Measurements from ENCODE around the gene HTR5A.

HTR5A gene

DNA sequence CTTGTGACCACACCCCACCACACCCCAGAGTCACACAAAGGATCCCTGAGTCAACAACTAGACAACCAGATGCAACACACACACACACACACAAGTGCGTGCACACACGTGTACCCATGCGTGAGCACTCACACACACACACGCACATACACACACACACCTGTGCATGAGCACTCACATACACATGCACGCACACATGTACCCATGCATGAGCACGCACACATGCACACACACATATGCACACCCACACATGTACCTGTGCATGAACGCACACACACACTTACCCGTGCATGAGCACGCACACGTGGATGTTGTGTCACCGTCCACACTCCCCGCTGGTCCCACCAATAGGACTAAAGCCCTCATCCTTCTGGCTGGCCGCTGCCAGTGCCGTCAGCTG is 60.4 kb downstream of the HTR5A start:
- no peaks in the 10 kb centered on the region for H3K27me3 ChIP-seq (ENCODE audit: control insufficient read depth in 2 of 2, insufficient read depth in 2 of 2, low read length in 2 of 2)
- no peaks in the 10 kb centered on the region for H3K4me1 ChIP-seq (ENCODE audit: control insufficient read depth in 2 of 2, insufficient read depth in 2 of 2, low read length in 2 of 2)
- no peak overlapping the region for H3K9ac ChIP-seq (ENCODE audit: low read depth in 1 of 2, low read length in 2 of 2)
- no peaks in the 10 kb centered on the region for H3K36me3 ChIP-seq (ENCODE audit: control insufficient read depth in 2 of 2, insufficient read depth in 2 of 2, low read length in 2 of 2)
- no peak overlapping the region for H3K4me3 ChIP-seq (ENCODE audit: low read length in 2 of 2)
- H3K9me3 ChIP-seq (ENCODE audit: control insufficient read depth in 2 of 2, low read length in 2 of 2), result no peaks in the 10 kb centered on the region
- H3K27ac ChIP-seq (ENCODE audit: low read depth in 2 of 2, low read length in 2 of 2), result no peak overlapping the region

DNA sequence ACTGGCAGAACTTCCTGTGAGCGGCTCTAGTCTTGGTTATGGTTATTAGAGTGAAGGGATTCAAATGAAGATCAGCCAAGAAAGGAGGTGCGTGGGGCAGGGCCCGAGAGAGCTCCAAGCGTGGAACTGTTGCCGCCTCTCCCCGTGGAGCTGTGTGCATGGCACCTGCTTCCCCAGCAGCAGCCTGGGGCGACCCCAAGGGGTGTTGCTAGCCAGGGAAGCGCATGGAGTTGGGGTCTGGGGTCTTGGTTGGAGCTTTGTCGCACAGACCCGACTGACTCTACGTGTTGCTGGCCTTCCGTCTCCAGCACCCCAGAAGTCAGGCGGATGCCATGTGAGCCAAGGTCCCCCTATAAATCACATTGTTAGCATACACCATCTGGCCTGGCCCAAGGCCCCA is 61.0 kb downstream of the HTR5A start:
- Histone ChIP-seq H3K4me1 (ENCODE audit: control insufficient read depth in 2 of 2, insufficient read depth in 2 of 2, low read length in 2 of 2) (no peaks in the 10 kb centered on the region), H3K36me3 (ENCODE audit: control insufficient read depth in 2 of 2, insufficient read depth in 2 of 2, low read length in 2 of 2) (no peaks in the 10 kb centered on the region), H3K27me3 (ENCODE audit: control insufficient read depth in 2 of 2, insufficient read depth in 2 of 2, low read length in 2 of 2) (no peaks in the 10 kb centered on the region), H3K4me3 (ENCODE audit: low read length in 2 of 2) (no peak overlapping the region), H3K27ac (ENCODE audit: low read depth in 2 of 2, low read length in 2 of 2) (no peak overlapping the region), H3K9me3 (ENCODE audit: control insufficient read depth in 2 of 2, low read length in 2 of 2) (no peaks in the 10 kb centered on the region), H3K9ac (ENCODE audit: low read depth in 1 of 2, low read length in 2 of 2) (no peak overlapping the region)

DNA sequence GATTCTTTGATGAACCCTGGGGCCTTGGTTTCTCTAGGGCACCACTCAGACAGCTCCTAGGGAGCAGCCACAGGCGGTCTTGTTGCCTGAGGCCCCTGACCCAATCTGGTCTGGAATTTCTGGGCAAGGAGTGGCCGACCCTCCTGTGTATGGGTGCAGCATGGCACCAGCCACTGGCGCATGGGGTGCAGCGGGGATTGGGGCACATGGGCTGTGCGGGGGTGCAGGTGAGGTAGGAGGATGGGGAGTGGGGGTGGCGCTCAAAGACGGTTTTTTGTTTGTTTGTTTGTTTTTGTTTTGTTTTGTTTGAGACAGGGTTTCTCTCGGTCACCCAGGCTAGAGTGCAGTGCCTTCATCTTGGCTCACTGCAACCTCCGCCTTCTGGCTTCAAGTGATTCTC is 62.3 kb downstream of the HTR5A start:
- Histone ChIP-seq H3K27ac (ENCODE audit: low read depth in 2 of 2, low read length in 2 of 2) (no peak overlapping the region), H3K4me3 (ENCODE audit: low read length in 2 of 2) (no peak overlapping the region), H3K36me3 (ENCODE audit: control insufficient read depth in 2 of 2, insufficient read depth in 2 of 2, low read length in 2 of 2) (no peaks in the 10 kb centered on the region), H3K4me1 (ENCODE audit: control insufficient read depth in 2 of 2, insufficient read depth in 2 of 2, low read length in 2 of 2) (no peaks in the 10 kb centered on the region), H3K9me3 (ENCODE audit: control insufficient read depth in 2 of 2, low read length in 2 of 2) (no peaks in the 10 kb centered on the region), H3K9ac (ENCODE audit: low read depth in 1 of 2, low read length in 2 of 2) (no peak overlapping the region), H3K27me3 (ENCODE audit: control insufficient read depth in 2 of 2, insufficient read depth in 2 of 2, low read length in 2 of 2) (no peaks in the 10 kb centered on the region)

DNA sequence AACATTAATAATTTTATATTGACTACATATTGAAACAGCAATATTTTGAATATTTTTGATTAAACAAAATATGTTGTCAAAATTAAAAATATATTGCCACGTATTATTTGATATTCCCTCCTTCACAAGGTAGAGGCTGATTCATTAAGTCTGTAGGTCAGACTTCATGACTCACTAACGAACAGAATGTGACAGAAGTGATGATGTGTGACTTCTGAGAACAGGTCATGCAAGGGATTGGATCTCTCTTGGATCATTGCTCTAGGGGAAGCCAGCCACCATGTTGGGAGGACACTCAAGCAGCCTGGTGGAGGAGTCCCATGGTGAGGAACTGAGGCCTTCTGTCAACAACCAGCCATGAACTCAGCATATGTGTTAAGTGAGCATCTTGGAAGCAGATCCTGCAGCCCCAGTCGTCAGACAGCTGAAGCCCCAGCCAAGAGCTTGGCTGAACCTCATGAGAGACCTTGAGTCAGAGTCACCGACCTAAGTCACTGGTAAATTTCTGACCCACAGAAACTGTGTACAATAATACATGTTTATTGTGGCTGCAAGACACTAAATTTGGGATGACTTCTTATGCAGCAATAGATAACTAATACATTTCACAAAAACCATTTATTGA is 66.6 kb downstream of the HTR5A start:
- Histone ChIP-seq H3K27me3 (ENCODE audit: control insufficient read depth in 2 of 2, insufficient read depth in 2 of 2, low read length in 2 of 2) (peaks cover 0 to 5% of the 10 kb centered on the region in 2 donors), H3K4me1 (ENCODE audit: control insufficient read depth in 2 of 2, insufficient read depth in 2 of 2, low read length in 2 of 2) (no peaks in the 10 kb centered on the region), H3K36me3 (ENCODE audit: control insufficient read depth in 2 of 2, insufficient read depth in 2 of 2, low read length in 2 of 2) (no peaks in the 10 kb centered on the region), H3K27ac (ENCODE audit: low read depth in 2 of 2, low read length in 2 of 2) (no peak overlapping the region), H3K9ac (ENCODE audit: low read depth in 1 of 2, low read length in 2 of 2) (no peak overlapping the region), H3K9me3 (ENCODE audit: control insufficient read depth in 2 of 2, low read length in 2 of 2) (no peaks in the 10 kb centered on the region), H3K4me3 (ENCODE audit: low read length in 2 of 2) (no peak overlapping the region)

All from mucosa of rectum (tissue), 2 donors.